HG02610 (cell line): Measurements from ENCODE around the gene OGFR.
A peak's percentile ranks its signal among the peaks of the same experiment; 100 is the strongest.

Experiments
- ATAC-seq: cut with Tn5 transposase; IDR thresholded peaks from one replicate; pipeline ENCODE4 v1.9.1; 2021; ENCODE audit warnings: mild to moderate bottlenecking, moderate library complexity; ENCODE audit not compliant: unreplicated experiment

The OGFR gene

DNA sequence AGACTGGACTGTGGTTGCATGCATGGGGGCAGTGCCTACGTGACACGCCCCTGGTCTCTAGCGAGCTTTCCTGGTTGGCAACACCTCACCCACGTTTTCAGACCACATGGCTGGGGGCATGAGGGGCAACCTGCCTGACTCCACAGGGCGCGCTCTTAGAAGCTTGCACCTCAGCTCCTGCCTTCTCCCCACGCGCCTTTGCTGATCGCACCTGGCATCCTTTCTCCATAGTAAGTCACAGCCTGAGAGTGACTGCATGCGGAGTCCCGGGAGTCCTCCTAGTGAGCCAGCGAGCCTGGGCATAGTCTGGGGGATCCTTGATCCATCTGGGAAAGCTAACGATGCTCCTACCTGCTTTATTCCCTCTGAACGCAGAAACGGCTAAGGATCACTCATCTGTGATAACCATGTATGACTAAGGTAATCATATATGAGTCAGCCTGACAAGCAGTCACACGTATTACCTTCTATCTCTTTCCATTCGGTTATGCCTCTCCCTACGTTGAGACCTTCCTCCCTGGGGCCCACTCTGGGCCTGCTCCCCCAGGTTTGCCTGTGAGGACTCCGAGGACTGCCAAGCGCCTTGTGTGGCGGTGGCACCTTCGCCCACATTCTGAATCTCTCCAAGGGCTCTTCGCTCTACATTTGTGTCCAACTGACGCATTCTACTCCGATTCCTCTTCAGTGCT is 52.4 kb downstream of the OGFR start:
- no peak for ATAC-seq

DNA sequence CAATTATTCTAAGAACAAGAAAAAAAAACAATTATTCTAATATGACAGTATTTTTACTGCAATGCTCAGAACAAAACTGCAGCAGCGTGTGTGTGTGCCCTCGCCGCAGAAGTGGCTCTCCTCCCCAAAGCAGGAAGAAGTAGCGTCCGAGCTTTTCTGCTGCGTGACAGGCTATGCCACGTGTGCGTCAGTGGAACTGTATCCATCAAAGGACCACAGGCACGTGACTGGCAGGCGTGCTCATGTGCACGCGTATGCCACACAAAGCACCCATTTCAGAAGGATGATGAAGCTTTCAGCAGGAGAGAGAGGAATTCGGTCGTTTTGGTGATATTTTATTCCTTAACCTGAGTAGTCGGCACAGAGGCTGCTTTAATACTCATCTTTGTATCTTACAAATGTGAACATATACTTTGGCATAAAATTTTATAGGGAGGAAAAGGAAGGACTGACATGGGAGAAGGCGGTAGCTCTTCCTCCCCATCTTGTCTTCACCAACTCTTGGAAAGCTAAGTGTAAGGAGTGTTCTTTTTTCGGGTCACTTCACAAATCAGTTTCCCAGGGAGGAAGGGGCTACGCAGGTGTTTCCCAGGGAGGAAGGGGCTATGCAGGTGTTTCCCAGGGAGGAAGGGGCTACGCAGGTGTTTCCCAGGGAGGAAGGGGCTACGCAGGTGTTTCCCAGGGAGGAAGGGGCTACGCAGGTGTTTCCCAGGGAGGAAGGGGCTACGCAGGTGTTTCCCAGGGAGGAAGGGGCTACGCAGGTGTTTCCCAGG is 53.6 kb downstream of the OGFR start:
- ATAC-seq, result no peak

DNA sequence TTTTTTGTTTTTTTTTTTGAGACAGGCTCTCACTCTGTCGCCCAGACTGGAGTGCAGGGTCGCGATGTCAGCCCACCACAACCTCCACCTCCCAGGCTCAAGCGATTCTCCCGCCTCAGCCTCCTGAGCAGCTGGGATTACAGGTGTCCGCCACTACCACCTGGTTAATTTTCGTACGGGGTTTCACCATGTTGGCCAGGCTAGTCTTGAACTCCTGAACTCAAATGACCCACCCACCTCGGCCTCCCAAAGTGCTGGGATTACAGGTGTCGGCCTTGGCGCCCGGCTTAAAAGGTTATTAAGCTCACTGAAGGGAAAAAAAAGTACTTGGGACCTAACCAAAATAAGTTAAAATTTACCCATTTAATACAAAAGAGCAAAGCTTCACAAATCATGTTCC is 55.1 kb downstream of the OGFR start:
- no peak for ATAC-seq

DNA sequence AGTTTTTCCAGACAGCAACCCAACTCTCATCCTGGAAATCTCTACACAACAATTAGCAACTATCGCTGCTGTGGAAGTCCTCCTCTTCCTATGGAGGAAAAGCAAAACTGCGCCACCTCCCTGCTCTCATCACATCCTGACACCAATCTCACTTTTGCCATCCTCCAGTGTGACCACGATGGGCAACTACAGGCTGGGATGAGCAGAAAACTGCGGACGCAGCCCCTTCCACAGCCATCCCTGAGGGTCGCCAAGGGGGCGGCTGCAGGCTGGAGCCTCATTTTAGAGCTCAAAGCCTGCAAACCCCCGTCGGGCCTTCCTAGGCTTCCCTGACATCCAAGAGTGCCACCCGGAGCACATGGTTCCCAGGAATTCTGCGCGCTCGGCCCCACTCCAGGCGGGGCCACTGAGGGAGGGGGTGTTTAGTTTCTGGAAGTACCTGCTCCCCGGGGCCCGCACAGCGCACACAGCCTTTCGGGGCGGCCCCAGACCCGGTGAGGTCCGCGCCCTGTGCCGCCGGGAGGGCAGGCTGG is 55.8 kb downstream of the OGFR start:
- ATAC-seq, result no peak

DNA sequence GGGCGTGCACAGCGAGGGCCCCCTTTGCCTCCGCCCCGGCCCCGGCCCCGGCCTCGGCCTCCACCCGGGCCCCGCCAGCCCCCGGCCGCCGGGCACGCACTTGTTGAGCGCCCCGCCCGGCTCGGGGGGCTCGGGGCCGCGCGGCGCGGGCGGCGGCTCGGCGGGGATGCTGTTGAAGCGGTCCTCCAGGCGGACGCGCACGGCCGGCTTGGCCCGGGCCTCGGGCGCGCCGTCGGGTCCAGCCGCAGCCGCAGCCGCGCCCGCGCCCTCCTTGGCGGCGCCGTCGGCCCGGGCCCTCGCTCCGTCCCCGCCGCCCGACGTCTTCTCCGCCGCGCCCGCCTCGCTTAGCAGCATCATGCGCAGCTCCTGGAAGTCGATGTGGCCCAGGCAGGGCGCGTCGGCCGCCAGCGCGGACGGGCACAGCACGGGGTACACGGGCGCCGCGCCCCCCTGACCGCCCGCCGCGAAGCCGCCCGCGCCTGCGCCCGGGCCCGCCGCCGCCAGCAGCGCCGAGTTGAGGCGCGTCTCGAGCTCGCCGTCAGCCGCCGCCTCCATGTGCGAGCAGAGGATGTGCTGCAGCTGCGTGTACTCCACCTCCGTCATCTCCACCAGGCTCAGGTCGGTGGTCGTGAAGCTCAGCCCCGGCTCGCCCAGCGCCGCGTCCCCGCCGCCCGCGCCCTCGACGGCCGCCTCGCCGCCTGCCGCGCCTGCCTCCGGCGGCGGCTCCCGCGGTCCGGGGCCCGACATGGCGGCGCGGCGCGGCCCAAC is 56.5 kb downstream of the OGFR start:
- peak; percentile 23 for ATAC-seq

DNA sequence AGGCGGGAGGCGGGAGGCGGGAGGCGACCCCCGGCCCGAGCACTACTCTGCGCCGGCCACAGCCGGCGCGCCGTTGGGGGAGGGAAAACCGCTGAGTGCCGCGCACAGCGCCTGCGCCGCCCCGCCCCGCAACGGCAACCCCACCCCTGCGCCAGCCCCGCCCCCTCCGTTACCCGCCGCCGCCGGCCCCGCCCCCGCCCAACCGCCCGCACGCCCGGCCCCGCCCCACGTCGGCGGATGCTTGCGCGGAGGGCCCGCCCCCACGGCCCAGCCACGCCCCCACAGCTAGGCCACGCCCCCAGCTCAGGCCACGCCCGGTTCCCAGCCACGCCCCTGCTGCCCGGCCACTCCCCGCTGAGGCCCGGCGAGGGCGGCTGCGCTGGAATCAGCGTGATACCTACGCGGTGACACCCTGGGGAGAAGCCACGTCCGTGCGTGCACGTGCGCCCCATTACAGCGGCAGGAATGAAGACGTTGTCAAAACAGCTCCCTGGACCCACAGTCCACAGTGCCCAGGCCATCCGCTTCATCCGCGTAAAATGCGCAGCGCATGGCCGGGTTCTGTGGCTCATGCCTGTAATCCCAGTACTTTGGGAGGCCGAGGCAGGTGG is 57.2 kb downstream of the OGFR start, which contains the start of gene TCFL5:
Gene TCFL5 (minus strand): TSS at position 97 of the 611 bp plus-strand sequence. CDS start 152 bp downstream, outside the sequence.
- ATAC-seq, result peak; percentile 53
